ENCODE results near the gene PHF10. TPM values are rescaled to one million over a fixed set of nuclear protein-coding genes. Genes with fewer than 3 reads are reported as not detected.
"Not testable (repeated sequence)": the region's sequence is repeated elsewhere in the genome, so short reads cannot be mapped to it uniquely, and the experiment has no call there.

Gene PHF10
- total RNA-seq, 1 donor from 2014 or later = 22.4 TPM

- peak; percentile 76 to 91 for DNase-seq (ENCODE audit: low spot score in 2 of 2)
Measured at GRCh38 chr6:169723991-169724493, 258 bp downstream of the PHF10 start.

GRCh38 chr6:169723200-169723909 is 945 bp downstream of the PHF10 start:
- no peak for FAIRE-seq
- DNase-seq (ENCODE audit: low spot score in 2 of 2) = peak; percentile 69 to 72

More at GRCh38 chr6:169723991-169724493, 258 bp downstream of the PHF10 start:
- no peak for FAIRE-seq

- no peak for FAIRE-seq
- peak; percentile 24 to 33 for DNase-seq (ENCODE audit: low spot score in 2 of 2)
Measured at GRCh38 chr6:169722362-169723199, 1.7 kb downstream of the PHF10 start.

GRCh38 chr6:169720207-169720855 is 4.0 kb downstream of the PHF10 start:
- DNase-seq (ENCODE audit: low spot score in 2 of 2) = no peak
- FAIRE-seq = no peak

GRCh38 chr6:169719117-169719516 is 5.2 kb downstream of the PHF10 start:
- FAIRE-seq (no peak), DNase-seq (ENCODE audit: low spot score in 2 of 2) (no peak)

- FAIRE-seq = no peak
- no peak for DNase-seq (ENCODE audit: low spot score in 2 of 2)
Measured at GRCh38 chr6:169714595-169714994, 9.7 kb downstream of the PHF10 start.

GRCh38 chr6:169714178-169714577 is 10.1 kb downstream of the PHF10 start:
- DNase-seq (ENCODE audit: low spot score in 2 of 2) = no peak
- no peak for FAIRE-seq

- FAIRE-seq (no peak), DNase-seq (ENCODE audit: low spot score in 2 of 2) (no peak)
Measured at GRCh38 chr6:169710009-169710408, 14.3 kb downstream of the PHF10 start.

GRCh38 chr6:169709293-169709692 is 15.0 kb downstream of the PHF10 start:
- DNase-seq (ENCODE audit: low spot score in 2 of 2) = no peak
- FAIRE-seq = no peak

GRCh38 chr6:169707772-169708171 is 16.5 kb downstream of the PHF10 start:
- DNase-seq (ENCODE audit: low spot score in 2 of 2) (no peak), FAIRE-seq (no peak)

- DNase-seq (ENCODE audit: low spot score in 2 of 2) (no peak), FAIRE-seq (no peak)
Measured at GRCh38 chr6:169702840-169703246, 21.5 kb downstream of the PHF10 start.

GRCh38 chr6:169701954-169702839 is 22.1 kb downstream of the PHF10 start, which contains the start of the genes C6orf120 and WDR27:
TSS of gene C6orf120 (plus strand) at chr6:169702126. CDS start at chr6:169702460, 334 bp downstream.
TSS of gene WDR27 (minus strand) at chr6:169702029. CDS start at chr6:169689005, 13,024 bp downstream.
- DNase-seq (ENCODE audit: low spot score in 2 of 2) (peak; percentile 90 to 94), FAIRE-seq (no peak)

- no peak for FAIRE-seq
- DNase-seq (ENCODE audit: low spot score in 2 of 2) = no peak
Measured at GRCh38 chr6:169701311-169701953, 22.9 kb downstream of the PHF10 start.

- FAIRE-seq = no peak
- no peak for DNase-seq (ENCODE audit: low spot score in 2 of 2)
Measured at GRCh38 chr6:169700296-169700695, 24.0 kb downstream of the PHF10 start.

- not testable (repeated sequence) for FAIRE-seq; DNase-seq (ENCODE audit: low spot score in 2 of 2)
Measured at GRCh38 chr6:169697115-169697514, 27.2 kb downstream of the PHF10 start.

- FAIRE-seq (no peak), DNase-seq (ENCODE audit: low spot score in 2 of 2) (no peak)
Measured at GRCh38 chr6:169695131-169695530, 29.2 kb downstream of the PHF10 start.

GRCh38 chr6:169692516-169692915 is 31.8 kb downstream of the PHF10 start:
- FAIRE-seq (no peak), DNase-seq (ENCODE audit: low spot score in 2 of 2) (no peak)

GRCh38 chr6:169691260-169691659 is 33.0 kb downstream of the PHF10 start:
- DNase-seq (ENCODE audit: low spot score in 2 of 2) (no peak), FAIRE-seq (no peak)

GRCh38 chr6:169689287-169689686 is 35.0 kb downstream of the PHF10 start:
- no peak for DNase-seq (ENCODE audit: low spot score in 2 of 2)
- FAIRE-seq = no peak
